NCI-H2196 treated with DMSO at 0.1 percent for 48 hours (cell line): ENCODE measurements around the gene GHITM.

Experiments used
- DNase-seq: peaks from one replicate; lab custom pipeline; 2025; ENCODE audit not compliant: unreplicated experiment; lab: John Stamatoyannopoulos, UW

GHITM gene

DNA sequence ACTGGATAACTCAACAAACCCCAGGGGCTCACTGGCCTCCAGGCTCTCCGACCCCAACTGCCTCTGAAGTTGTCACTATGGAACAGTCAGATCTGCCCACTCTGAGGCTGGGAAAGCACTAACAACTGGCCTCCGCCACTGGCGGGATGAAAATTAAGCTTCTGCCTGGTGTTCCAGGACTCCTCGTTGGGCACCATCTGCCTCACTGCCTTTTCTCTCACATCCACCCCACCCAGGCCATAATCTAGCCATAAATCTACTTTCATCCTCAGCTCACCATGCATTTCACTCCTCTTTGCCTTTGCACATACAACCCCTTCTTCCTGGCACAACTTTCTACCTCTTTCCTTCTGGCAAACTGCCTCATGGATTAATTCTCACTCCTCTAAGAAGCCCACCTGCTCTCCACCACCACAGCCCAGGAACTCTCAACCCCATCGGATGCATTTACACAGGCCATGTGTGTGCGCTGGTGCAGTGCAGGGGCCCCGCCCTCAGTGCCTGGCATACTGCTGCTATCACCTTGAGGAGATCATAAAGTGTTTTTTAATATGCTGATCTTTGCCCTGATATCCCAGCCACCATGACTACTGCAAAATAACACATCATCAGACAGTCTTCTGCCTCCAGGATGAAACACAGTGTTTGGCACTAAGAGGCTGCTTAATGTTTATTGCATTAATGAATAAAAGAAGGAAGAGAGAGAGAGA, 59.1 kb downstream of the GHITM start:
- no peak for DNase-seq

DNA sequence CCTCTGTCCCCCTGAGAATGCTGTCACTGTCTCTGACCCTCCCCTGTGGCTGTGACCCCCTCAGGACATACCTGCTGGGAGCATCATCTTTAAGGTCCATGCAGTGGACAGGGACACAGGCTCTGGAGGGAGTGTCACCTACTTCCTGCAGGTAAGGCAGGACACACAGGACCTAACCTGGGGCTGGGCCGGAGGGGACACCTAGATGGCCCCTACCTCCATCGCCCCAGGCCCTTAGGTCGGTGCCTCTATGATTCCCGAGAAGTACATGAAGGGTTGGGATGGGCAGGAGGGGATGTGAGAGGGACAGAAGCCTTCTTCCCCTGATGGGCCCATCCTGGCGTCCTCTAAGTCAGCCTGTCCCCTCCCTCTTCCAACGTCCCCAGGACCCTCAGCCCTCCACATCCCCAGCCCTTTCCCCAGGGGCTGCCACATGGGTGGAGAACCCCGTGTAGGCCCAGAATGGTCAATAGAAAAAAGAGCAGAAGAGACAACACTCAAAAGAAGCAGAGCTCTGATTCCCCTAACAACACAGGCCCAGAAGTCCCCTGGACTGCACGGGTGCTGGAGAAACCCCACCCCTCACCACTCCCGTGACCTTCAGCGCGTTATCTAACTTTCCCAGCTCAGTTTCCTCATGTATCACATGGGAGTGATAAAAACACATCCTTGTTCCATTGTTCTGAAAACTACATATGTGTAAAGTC, 61.4 kb downstream of the GHITM start:
- no peak for DNase-seq

DNA sequence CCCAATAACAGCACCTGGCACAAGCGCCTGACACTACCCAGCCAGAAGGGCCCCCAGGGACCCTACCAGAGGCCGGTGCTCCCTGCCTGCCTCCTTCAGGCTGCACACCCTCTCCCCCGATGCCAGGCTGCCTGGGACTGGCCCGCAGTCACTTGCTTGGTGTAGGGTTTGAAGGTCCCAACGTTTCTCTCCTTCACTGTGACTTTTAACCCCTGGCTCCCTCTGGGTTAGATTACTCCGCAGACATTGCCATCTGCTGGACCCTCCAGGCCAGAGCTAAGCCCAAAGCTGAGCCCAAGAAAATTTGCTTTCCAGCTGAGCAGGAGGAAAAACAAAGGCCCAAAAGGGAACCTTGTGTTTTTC, 61.9 kb downstream of the GHITM start:
- no peak for DNase-seq

DNA sequence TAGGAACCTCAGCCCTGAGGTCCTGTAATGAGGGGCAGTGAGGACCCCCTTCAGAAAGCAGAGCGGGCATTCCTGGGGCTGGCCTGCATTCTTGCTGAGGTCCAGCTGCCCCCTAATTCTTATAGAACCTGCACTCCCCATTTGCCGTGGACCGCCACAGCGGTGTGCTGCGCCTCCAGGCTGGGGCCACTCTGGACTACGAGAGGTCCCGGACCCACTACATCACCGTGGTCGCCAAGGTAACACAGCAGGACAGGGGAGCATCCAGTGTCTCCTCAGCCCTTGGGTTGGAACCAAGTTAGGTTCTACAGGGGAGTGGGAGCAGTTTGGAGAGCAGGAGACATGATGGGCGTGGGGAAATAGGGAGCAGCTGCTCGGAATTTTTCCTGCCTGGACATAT, 62.4 kb downstream of the GHITM start:
- DNase-seq: no peak

DNA sequence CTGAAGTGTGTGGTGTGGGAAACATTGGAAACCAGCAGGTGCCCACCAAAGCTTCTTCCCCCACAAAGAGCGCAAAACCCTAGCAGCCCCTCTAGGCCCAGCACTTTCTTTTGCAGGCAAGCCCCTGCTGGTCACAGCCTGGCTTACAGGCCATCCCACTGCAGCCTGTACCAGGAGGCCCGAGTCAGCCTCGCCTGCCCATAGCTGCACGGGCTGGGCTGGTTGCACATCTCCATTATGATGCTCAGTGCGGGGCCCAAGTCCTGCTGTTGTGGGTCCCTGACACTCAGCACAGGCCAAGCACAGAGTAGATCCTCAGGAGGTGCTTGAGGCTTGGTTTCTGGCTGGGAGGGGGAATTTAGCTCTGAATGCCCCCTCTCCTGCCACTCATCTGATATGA, 63.0 kb downstream of the GHITM start:
- DNase-seq: no peak
